Skin of body (tissue), 2 donors: ENCODE measurements around the gene PRRG4. TPM values are rescaled to one million over a fixed set of nuclear protein-coding genes. Genes with fewer than 3 reads are reported as not detected.
"Not testable (repeated sequence)": the region's sequence is repeated elsewhere in the genome, so short reads cannot be mapped to it uniquely, and the experiment has no call there.

Experiments used
- DNase-seq: peaks from one replicate; lab custom pipeline; 2025; lab: John Stamatoyannopoulos, UW
- total RNA-seq: library from RNA; depleted of rRNA; stranded (reverse); fragments of >200 nt; gene quantifications from one replicate; pipeline ENCODE4 v1.2.3, GENCODE V29; 2014

The PRRG4 gene
- total RNA-seq, 1 donor from 2014 or later = 11.2 TPM

DNA sequence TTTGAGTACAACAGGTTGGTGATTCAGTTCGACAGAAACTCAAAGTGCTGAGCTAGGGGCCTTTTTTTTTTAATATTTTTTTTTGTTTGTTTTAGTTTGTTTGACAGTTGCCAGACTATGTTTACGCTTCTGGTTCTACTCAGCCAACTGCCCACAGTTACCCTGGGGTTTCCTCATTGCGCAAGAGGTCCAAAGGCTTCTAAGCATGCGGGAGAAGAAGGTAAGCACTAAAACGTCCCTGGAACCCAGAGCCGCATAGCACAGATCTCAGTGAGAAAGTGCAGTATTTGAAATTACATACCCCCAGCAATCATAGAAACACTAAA is 649 bp downstream of the PRRG4 start:
- no peak for DNase-seq

DNA sequence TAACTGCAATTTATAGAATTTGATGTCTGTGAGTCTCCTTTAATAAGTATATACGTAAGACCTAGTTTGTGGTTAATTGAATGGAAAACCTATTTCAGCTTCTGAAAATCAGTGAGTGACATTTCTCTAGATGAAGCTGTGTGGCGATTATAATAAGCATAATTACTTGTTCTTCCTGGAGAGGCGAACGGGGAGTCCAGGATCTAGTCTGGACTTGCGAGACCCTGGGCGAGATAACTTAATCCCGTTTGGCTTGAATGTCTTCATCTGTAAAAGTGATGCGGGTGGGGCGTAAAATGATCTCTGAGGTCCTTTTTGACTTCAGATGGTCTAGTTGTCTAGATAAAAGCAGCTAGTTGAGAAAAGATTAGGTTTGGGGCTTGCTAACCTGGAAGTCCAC is 1.1 kb downstream of the PRRG4 start:
- DNase-seq = no peak

DNA sequence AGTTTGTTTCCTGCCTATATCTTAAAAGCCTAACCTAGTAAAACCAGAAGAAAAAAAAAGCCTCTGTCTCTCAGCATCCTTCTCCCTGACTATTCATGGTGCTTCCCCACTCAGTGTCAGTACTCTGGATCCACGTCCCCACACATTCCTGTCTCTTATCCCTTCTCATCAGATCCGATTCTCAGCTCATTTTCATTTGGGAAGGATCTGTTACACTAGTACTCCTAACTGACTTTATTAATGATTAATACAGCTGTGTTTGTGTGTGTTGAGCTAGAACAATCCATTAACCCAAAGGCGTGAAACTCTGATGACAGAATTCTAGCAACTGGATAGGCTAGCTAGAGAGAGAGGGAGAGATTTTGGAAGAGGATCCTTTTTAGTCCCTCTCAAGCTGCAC is 1.5 kb downstream of the PRRG4 start:
- no peak for DNase-seq

DNA sequence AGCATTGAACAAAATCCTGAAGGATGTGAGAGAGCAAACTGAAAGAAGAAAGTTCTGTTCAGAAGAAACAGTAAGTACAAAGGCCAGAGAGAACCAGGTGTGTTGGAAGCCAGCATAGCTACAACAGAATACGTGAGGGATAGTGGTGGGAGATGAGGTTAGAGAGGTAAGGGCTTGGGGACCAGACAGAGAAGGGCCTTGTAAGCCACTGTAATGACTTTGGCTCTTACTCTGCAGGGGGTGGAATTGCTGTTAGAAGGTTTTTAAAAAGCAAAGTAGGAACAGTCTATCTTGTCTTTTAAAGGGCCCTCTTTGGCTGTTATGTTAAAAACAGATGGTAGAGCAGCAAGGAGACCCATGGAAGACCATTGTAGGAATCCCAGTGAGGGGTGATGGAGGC is 4.2 kb downstream of the PRRG4 start:
- DNase-seq = no peak

DNA sequence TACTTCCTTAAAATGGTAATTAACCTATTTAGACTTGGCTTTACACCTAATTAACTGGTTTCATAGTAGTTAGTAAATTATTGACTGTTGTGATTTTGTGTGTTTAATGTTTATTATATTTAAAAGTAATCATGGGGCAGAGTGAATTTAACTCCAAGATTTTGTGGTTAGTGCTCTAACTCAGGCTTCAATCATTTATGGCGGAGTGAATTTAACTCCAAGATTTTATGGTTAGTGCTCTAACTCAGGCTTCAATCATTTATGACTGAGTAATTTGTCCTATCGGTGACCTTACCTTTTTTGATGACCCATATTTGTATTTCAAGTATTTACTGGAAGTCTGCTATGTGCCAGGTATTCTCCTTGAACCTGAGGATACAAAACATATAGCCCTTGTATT is 7.2 kb downstream of the PRRG4 start:
- no peak for DNase-seq

- DNase-seq = no peak
Measured at GRCh38 chr11:32838505-32839274, 9.0 kb downstream of the PRRG4 start.

DNA sequence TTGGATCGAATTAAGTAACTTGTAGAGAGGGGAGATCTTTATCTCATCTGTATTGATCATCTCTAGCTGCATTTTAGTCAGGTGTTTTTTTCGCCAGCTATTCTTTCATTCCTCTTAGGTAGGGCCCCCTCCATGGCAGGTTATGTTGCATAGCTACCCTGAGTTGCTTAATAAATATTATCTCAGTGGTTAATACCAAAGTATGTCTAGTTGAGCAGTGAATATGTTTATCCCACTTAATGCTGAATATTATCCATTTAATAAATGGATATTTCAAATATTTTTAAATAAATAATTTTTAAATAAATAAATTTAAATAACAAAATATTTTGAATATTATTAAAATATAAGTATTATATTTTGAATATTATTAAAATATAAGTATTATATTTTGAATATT is 9.6 kb downstream of the PRRG4 start:
- no peak for DNase-seq

- no peak for DNase-seq
Measured at GRCh38 chr11:32840587-32840986, 10.9 kb downstream of the PRRG4 start.

GRCh38 chr11:32843544-32843943 is 13.8 kb downstream of the PRRG4 start:
- DNase-seq = no peak

- no peak for DNase-seq
Measured at GRCh38 chr11:32847511-32847910, 17.8 kb downstream of the PRRG4 start.

DNA sequence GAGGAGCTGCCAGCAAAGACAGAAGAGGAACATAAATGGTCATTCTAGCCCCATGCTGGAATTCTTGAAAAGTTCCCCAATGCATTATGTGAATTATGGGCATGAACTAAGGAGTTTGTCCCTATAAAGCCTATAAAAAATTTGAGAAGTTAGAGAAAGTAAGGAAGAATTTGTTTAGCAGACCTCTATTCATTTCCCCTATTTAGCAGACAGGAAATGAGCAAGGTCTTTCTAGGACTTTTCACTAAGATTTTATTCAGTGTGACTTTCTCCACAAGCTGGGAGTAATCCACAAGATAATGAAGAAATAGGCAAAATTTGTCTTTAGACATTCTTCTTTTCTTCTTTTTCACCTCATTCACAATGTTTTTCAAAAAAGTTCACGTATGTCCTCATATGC is 20.0 kb downstream of the PRRG4 start:
- DNase-seq = no peak

DNA sequence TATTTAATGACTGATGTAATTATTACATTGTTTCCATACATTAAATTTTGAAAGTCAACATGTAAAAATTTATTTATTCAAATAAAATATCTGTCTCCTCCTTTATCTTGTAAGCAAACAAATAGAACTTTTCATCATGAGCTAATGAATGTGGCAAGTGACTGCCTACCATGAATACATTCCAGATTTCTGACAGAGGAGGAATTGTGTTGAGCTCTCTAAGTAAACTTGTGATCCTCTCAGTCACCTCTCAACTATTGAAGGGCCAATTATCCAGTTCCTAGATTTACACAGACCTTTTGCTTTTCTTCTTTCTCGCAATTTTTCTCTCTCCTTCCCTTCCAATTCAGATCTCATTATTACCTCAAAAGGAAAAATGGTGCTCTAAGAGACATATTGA is 21.5 kb downstream of the PRRG4 start:
- DNase-seq = no peak

GRCh38 chr11:32852207-32852606 is 22.5 kb downstream of the PRRG4 start:
- DNase-seq = no peak

DNA sequence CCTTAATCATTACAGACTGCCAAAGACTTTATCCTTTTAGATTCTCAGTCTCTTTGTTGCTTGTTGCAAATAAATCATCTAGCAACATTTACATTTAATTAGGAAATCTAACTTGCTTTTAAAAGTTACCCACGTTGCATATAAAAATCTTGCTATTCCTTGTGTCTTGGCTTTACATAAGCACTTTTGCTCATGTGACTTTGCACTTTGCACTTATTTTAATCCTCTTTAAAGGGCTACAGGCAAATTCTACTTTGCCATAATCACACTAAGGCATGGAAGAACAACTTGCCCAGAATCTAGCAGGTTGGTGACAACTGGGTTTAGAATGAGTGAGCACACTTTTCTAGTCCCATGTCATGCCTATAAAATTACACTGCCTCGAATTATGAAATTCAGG is 25.9 kb downstream of the PRRG4 start:
- DNase-seq = no peak

GRCh38 chr11:32858731-32859130 is 29.0 kb downstream of the PRRG4 start:
- no peak for DNase-seq

GRCh38 chr11:32861850-32862577 is 32.3 kb downstream of the PRRG4 start:
- DNase-seq = no peak

GRCh38 chr11:32864555-32864954 is 34.8 kb downstream of the PRRG4 start:
- no peak for DNase-seq

GRCh38 chr11:32868752-32869151 is 39.0 kb downstream of the PRRG4 start:
- DNase-seq = not testable (repeated sequence)

DNA sequence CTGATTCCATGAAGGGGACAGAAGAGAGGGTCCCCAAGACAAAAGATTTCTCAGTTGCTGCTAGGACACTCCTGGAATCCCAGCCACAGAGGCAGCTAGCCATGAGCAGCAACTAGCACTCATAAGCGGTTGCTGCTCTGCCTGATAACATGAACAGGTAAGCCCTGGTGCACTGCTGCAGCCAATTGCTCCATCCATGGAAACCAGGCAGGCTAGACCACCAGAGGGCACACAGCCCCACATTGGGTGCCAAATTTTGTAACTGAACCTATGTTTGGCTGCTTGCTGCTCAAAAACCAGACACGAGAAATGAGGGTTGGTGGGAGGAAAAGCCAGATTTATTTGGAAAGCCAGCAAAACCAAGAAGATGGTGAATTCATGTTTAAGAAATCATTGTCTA is 40.9 kb downstream of the PRRG4 start:
- no peak for DNase-seq

GRCh38 chr11:32874132-32874531 is 44.4 kb downstream of the PRRG4 start:
- no peak for DNase-seq

DNA sequence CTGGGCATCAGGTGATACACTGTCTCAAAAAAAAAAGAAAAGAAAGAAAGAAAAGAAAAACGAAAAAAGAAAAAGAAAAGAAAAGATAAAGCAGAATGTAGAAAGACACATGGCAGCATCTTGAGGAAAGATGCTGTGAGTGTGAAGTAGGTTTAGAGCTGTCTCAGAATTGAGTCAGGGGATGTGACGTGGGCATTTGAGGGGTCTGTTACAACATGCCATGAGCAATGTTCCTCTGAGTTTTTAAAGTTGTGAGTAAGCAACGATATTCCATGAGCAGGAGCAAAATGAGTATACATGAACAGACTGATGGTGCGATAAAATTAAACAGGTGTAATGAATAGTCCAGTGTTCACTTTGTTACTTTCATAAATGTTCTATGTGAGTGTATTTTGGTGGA is 51.6 kb downstream of the PRRG4 start:
- DNase-seq = no peak

DNA sequence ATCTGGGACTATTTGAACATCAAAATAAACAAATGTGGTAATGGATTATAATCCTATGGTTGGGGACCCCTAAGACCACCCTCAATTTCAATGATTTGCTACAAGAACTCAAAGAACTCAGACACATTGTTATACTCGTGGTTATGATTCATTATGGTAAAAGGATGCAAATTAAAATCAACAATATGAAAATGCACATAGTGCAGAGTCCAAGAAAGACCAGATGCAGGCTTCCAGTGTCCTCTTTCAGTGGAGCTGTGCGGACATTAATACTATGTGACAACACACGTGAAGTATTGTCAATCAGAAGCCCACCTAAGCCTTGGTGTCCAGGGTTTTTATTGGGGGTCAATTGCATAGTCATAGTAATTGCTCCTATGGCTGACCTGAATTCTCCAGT is 53.7 kb downstream of the PRRG4 start:
- DNase-seq = no peak

- no peak for DNase-seq
Measured at GRCh38 chr11:32884023-32884422, 54.3 kb downstream of the PRRG4 start.
